NB4 (cell line): ENCODE data around the gene PPP1R9A.

ENCODE experiments used
- MYC ChIP-seq: IDR thresholded peaks from 2 replicates; pipeline ENCODE4 v1.6.1; 2011; ENCODE audit warnings: low read depth, low read length
- POLR2A ChIP-seq: IDR thresholded peaks from 2 replicates; pipeline ENCODE4 v1.6.1; 2011; ENCODE audit warnings: mild to moderate bottlenecking; ENCODE audit not compliant: insufficient read length; ENCODE audit errors: extremely low read depth
- TF ChIP-seq, protein P1 (sequence below): IDR thresholded peaks from 2 replicates; pipeline ENCODE4 v1.6.1; 2011; ENCODE audit warnings: low read depth, low read length
- TF ChIP-seq, protein P2 (sequence below): IDR thresholded peaks from one replicate; pipeline ENCODE4 v1.5.1; 2012; ENCODE audit warnings: low read depth, low read length

DNA sequence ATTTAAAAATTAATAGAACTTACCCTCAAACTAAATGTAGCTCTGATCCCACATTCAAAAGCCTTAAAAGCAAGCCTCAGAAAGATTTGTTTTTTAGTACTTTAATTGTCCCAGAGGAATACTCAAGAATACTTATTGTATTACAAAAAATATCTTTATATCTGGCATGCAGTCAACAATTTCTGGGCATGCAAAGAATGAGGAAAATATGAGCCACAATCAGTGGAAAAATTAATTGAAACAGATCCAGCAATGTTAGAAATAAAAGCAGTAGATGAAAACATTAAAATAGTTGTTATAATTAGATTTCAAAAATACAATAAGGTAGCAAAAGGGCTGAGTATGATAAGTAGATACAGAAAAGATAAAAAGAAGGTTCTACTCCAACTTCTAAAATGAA is 262.3 kb downstream of the PPP1R9A start:
- TF ChIP-seq, protein P1, sequence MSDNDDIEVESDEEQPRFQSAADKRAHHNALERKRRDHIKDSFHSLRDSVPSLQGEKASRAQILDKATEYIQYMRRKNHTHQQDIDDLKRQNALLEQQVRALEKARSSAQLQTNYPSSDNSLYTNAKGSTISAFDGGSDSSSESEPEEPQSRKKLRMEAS = no peak
- TF ChIP-seq, protein P2, sequence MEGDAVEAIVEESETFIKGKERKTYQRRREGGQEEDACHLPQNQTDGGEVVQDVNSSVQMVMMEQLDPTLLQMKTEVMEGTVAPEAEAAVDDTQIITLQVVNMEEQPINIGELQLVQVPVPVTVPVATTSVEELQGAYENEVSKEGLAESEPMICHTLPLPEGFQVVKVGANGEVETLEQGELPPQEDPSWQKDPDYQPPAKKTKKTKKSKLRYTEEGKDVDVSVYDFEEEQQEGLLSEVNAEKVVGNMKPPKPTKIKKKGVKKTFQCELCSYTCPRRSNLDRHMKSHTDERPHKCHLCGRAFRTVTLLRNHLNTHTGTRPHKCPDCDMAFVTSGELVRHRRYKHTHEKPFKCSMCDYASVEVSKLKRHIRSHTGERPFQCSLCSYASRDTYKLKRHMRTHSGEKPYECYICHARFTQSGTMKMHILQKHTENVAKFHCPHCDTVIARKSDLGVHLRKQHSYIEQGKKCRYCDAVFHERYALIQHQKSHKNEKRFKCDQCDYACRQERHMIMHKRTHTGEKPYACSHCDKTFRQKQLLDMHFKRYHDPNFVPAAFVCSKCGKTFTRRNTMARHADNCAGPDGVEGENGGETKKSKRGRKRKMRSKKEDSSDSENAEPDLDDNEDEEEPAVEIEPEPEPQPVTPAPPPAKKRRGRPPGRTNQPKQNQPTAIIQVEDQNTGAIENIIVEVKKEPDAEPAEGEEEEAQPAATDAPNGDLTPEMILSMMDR = no peak
- TF ChIP-seq POLR2A = no peak
- TF ChIP-seq MYC = no peak
